BE2C (cell line): ENCODE results near the gene ENTPD8.

Source experiments
- DNase-seq: peaks from one replicate; pipeline ENCODE4 v3.0.0-alpha.2; 2020
- H3K27me3 ChIP-seq: fragments of 250-450 bp; sonication (Bioruptor Pico); 2 replicates; pipeline ENCODE4 v1.5.1; 2020; ENCODE audit warnings: mild to moderate bottlenecking
- H3K36me3 ChIP-seq: fragments of 250-450 bp; sonication (Bioruptor Pico); 2 replicates; pipeline ENCODE4 v1.5.1; 2020; ENCODE audit warnings: mild to moderate bottlenecking
- H3K4me1 ChIP-seq: fragments of 250-450 bp; sonication (Bioruptor Pico); 2 replicates; pipeline ENCODE4 v1.5.1; 2020
- H3K4me3 ChIP-seq: 2 replicates; pipeline ENCODE4 v1.5.1; 2011; ENCODE audit warnings: low read depth, low read length
- H3K9me3 ChIP-seq: fragments of 250-450 bp; sonication (Bioruptor Pico); 2 replicates; pipeline ENCODE4 v1.5.1; 2020
- TF ChIP-seq, protein P1 (sequence below): IDR thresholded peaks from 2 replicates; pipeline ENCODE4 v1.5.1; 2012; ENCODE audit warnings: mild to moderate bottlenecking, low read depth, low read length

ENTPD8 gene

DNA sequence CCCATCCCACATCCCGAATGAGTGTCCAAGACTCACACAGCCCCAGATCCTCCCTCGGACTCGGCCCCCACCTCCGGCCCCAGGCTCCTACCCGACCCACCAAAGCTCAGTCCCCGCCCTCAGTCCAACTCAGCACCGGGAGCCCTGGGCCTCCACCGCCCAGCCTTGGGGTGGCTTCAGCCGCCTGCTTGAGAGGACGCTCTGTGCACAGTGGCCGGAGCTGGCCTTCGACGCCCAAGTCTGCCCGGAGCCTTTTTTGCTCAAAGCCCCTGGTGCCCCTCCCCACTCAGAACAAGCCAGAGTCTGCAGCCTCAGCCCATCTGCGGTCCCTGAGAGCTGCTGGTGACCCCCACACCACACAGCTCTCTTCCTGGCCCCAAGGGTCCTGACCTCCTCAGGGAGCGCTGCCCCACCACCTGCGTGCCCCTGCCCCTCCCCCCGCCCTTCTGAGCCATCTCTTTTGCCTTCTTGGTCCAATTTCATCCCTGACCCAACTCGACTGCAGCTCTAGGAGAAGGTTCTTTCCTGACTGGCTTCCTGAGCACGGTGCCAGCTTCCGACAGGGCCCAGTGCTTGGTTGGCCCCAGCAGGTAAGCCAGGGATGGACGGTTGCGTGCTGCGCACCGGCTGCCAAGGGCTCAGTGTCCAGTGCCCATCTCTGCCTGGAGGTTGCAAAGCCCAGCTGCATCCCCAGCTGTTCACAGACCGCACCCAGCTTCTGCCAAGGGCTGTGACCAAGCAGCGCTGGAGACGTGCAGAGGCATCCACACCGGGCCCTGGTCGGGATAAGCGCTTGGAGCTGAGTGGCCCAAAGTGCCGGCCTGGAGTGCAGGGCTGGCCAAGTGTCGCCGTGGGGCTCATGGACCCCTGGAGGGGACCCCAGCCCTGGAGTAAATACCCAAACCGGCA, 45.6 kb upstream of the ENTPD8 start:
- no peak for DNase-seq
- TF ChIP-seq, protein P1, sequence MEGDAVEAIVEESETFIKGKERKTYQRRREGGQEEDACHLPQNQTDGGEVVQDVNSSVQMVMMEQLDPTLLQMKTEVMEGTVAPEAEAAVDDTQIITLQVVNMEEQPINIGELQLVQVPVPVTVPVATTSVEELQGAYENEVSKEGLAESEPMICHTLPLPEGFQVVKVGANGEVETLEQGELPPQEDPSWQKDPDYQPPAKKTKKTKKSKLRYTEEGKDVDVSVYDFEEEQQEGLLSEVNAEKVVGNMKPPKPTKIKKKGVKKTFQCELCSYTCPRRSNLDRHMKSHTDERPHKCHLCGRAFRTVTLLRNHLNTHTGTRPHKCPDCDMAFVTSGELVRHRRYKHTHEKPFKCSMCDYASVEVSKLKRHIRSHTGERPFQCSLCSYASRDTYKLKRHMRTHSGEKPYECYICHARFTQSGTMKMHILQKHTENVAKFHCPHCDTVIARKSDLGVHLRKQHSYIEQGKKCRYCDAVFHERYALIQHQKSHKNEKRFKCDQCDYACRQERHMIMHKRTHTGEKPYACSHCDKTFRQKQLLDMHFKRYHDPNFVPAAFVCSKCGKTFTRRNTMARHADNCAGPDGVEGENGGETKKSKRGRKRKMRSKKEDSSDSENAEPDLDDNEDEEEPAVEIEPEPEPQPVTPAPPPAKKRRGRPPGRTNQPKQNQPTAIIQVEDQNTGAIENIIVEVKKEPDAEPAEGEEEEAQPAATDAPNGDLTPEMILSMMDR = no peak
- Histone ChIP-seq H3K36me3 (no peaks in the 10 kb centered on the region), H3K27me3 (no peaks in the 10 kb centered on the region), H3K9me3 (no peaks in the 10 kb centered on the region), H3K4me1 (peaks cover 17% of the 10 kb centered on the region), H3K4me3 (no peak overlapping the region)

DNA sequence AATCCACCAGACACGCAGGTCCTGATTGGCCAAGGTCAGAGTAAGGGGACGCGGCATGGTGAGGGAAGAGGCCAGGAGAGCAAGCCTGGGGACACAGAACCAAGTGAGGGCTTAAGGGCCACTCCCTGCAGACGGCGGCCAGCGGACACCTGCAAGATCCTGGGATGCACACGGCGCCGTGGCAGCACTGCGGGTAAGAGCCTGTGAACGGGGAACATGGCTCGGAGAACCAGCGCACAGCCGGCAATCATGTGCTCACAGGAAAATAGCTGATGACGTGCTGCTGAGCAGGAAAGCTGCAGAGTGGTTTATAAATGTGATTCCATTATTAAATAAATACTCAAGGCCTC, 45.0 kb upstream of the ENTPD8 start:
- Histone ChIP-seq H3K4me3 (no peak overlapping the region), H3K9me3 (no peaks in the 10 kb centered on the region), H3K27me3 (no peaks in the 10 kb centered on the region), H3K4me1 (peaks cover 19% of the 10 kb centered on the region), H3K36me3 (no peaks in the 10 kb centered on the region)
- TF ChIP-seq, protein P1 = no peak
- DNase-seq = no peak

DNA sequence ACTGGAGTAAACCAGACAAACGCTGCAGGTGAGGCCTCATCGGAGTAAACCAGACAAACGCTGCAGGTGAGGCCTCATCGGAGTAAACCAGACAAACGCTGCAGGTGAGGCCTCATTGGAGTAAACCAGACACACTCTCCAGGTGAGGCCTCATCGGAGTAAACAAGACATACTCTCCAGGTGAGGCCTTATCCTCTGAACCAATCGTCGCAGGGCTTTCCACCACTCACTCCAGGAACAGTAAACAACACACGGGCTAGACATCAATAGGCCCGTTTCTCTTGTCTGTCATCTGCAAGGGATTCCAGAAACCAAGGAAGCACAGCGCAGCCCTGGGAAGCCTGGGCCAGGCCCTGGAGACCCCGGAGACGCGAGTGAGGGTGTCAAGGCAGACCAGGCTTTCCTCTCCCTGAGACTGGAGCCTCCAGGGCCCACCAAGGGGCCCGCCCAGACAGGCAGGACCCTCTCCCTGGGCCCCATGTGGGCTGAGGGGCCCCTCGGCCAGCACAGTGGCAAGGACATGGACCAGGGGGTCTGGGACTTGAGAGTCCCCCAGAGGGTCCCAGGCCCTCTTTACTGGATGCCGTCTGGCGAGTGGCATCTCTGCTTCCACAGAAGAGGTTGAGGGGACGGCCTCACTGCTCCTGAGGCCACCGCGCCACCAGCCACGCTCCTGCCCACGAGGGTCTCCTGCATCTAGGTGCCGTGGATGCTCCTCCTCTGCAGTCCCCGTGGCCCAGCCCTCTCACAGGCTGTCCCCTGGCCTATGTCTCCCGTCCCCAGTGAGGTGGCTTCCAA, 44.4 kb upstream of the ENTPD8 start:
- no peaks in the 10 kb centered on the region for H3K9me3 ChIP-seq
- H3K4me1 ChIP-seq = peaks cover 24% of the 10 kb centered on the region
- H3K36me3 ChIP-seq = no peaks in the 10 kb centered on the region
- TF ChIP-seq, protein P1 = no peak
- H3K27me3 ChIP-seq = no peaks in the 10 kb centered on the region
- no peak for DNase-seq
- no peak overlapping the region for H3K4me3 ChIP-seq

DNA sequence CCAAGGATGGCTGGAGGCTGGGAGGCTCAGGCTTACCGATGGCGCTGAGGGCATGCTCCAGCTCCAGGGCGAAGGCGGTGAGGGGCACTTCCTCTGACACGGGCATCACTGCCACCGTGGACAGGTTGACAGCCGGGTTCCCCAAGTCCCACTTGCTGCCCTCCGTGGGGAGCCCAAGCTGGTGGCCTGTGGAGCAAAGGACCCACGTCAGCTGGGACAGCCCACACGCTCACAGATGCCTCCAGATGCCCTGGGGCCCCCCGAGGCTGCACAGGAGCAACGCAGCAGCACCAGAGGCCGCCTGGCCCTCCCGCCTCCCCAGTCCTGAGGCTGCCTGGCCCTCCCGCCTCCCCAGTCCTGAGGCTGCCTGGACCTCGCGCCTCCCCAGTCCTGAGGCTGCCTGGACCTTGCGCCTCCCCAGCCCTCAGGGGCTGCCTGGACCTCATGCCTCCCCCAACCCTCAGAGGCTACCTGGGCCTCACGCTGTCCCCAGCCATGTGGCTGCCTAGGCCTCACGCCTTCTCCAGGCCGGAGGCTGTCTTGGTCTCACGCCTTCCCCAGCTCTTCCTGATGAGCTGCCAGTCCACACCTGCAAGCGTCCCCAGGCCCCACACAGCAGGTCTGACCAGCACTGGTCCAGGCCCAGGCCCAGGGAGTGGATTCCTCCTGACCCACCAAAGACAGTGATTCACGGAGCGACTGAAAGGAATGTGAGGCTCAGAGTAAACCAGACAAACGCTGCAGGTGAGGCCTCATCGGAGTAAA, 43.6 kb upstream of the ENTPD8 start:
- H3K4me3 ChIP-seq = no peak overlapping the region
- H3K36me3 ChIP-seq = no peaks in the 10 kb centered on the region
- no peaks in the 10 kb centered on the region for H3K27me3 ChIP-seq
- DNase-seq = peak; percentile 22
- H3K9me3 ChIP-seq = no peaks in the 10 kb centered on the region
- H3K4me1 ChIP-seq = peaks cover 30% of the 10 kb centered on the region
- TF ChIP-seq, protein P1 = no peak

DNA sequence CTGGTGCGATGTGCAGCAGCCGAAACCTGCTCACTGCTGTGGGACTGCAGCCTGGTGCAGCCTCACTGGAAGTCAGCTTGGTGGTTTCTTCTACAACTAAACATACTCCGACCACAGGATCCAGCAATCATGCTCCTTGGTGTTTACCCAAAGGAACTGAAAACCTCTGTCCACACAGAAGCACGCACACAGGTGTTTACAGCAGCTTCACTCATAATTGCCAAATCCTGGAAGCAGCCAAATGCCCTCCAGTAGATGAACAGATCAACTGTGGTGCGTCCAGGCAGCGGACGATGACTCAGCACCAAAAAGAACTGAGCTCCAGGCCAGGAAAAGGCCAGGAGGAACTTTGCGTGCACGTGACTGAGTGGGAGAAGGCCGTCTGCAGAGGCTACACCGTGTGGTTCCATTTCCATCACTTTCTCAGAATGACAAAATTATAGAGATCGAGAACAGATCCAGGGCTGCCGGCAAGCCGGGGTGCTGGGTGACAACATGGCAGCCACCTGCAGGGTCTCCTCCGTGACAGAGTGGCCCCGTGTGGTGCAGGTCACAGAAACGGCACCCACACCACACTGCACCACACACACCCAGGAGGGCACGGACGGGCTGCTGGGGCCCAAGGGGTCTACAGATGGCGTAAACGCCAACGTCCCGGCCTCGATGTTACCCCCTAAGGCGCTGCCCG, 41.1 kb upstream of the ENTPD8 start:
- Histone ChIP-seq H3K4me3 (no peak overlapping the region), H3K36me3 (no peaks in the 10 kb centered on the region), H3K27me3 (no peaks in the 10 kb centered on the region), H3K4me1 (peaks cover 30% of the 10 kb centered on the region), H3K9me3 (no peaks in the 10 kb centered on the region)
- DNase-seq = peak; percentile 66
- TF ChIP-seq, protein P1 = no peak
